K562 (cell line): ENCODE results near the gene PRRC2A. TPM values are rescaled to one million over a fixed set of nuclear protein-coding genes. Genes with fewer than 3 reads are reported as not detected.

Experiments
- CBX5 ChIP-seq: IDR thresholded peaks from 2 replicates; pipeline ENCODE4 v1.6.1; 2014; ENCODE audit warnings: low read depth, borderline replicate concordance
- EZH2 ChIP-seq: IDR thresholded peaks from 2 replicates; pipeline ENCODE4 v1.6.1; 2012; ENCODE audit warnings: low read depth, mild to moderate bottlenecking, inconsistent platforms, low read length, borderline replicate concordance
- FOSL1 ChIP-seq: fragments of 200-800 bp; sonication (Bioruptor generic); conservative IDR thresholded peaks from 2 replicates; pipeline ENCODE4 v1.6.1; 2016; ENCODE audit warnings: missing genetic modification characterization, missing compliant biosample characterization
- IRF2 ChIP-seq: sonication (generic); formaldehyde crosslinking; IDR thresholded peaks from 2 replicates; pipeline ENCODE4 v1.8.1; 2022; ENCODE audit warnings: mild to moderate bottlenecking, missing genetic modification reagents
- NCOR1 ChIP-seq: fragments of 450-650 bp; IDR thresholded peaks from 2 replicates; pipeline ENCODE4 v1.6.1; 2016; ENCODE audit warnings: mild to moderate bottlenecking, moderate library complexity
- NR4A1 ChIP-seq, 2 experiments: fragments of 250-450 bp in 1 of 2; fragments of 450-650 bp in 1 of 2; sonication (Bioruptor Pico) in 1 of 2; IDR thresholded peaks; 2 replicates each; pipeline versions ENCODE4 v1.4.0 to v1.6.1; 2016 to 2020; ENCODE audit warnings: mild to moderate bottlenecking in 2 of 2, missing compliant biosample characterization in 1 of 2, missing genetic modification characterization in 1 of 2, moderate library complexity in 1 of 2
- POLR2A ChIP-seq: fragments of 450-650 bp; conservative IDR thresholded peaks from 2 replicates; pipeline ENCODE4 v1.6.1; 2016
- PTRF ChIP-seq: fragments of 450-650 bp; IDR thresholded peaks from 2 replicates; pipeline ENCODE4 v1.6.1; 2016; ENCODE audit warnings: mild to moderate bottlenecking, missing genetic modification characterization, missing compliant biosample characterization
- THRAP3 ChIP-seq: fragments of 450-650 bp; IDR thresholded peaks from 2 replicates; pipeline ENCODE4 v1.6.1; 2016; ENCODE audit warnings: mild to moderate bottlenecking, inconsistent platforms, borderline replicate concordance
- U2AF1 ChIP-seq: fragments of 200-400 bp; formaldehyde crosslinking; optimal IDR thresholded peaks from 2 replicates; pipeline ENCODE3; 2017; ENCODE audit warnings: mild to moderate bottlenecking, low read depth, low read length, moderate library complexity
- ZHX1 ChIP-seq: fragments of 150-350 bp; conservative IDR thresholded peaks from 2 replicates; pipeline ENCODE4 v1.6.1; 2014; ENCODE audit warnings: low read length
- ZNF277 ChIP-seq: fragments of 250-450 bp; sonication (Bioruptor Pico); IDR thresholded peaks from 2 replicates; pipeline ENCODE4 v1.8.0; 2022; ENCODE audit warnings: inconsistent platforms, mild to moderate bottlenecking, moderate library complexity, borderline replicate concordance
- ZNF780A ChIP-seq: fragments of 250-450 bp; sonication (Bioruptor Pico); IDR thresholded peaks from 2 replicates; pipeline ENCODE4 v1.5.0; 2021; ENCODE audit warnings: mild to moderate bottlenecking
- polyA plus RNA-seq, 8 experiments: library from polyadenylated mRNA; depleted of rRNA in 4 of 8; stranded (reverse) in 5 of 8; unstranded in 3 of 8; fragments of >200 nt; fragmentation: Nextera tagmentation in 2 of 8; fragmentation: Illumina TruSeq in 1 of 8; extraction: Ambion mirVana in 2 of 8; extraction: Trizol in 1 of 8; gene quantifications; 2 replicates each; pipeline versions ENCODE4 v1.2.1 to v1.2.3, GENCODE V29; 2011 to 2014; ENCODE audit warnings: inconsistent platforms in 1 of 8, missing spikeins in 1 of 8
- total RNA-seq, 7 experiments: library from RNA; depleted of rRNA in 6 of 7; stranded (reverse); fragments of >200 nt in 6 of 7; fragmentation: Illumina TruSeq in 2 of 7; extraction: Trizol in 2 of 7; gene quantifications; 2 replicates each; pipeline versions ENCODE4 v1.2.1 to v1.2.3, GENCODE V29; 2011 to 2021; ENCODE audit warnings: low replicate concordance in 1 of 7
- TF ChIP-seq, protein P1 (sequence below): sonication (generic); formaldehyde crosslinking; IDR thresholded peaks from 2 replicates; pipeline ENCODE4 v1.8.0; 2022; ENCODE audit warnings: missing genetic modification reagents, mild to moderate bottlenecking, borderline replicate concordance
- TF ChIP-seq, protein P2 (sequence below), 2 experiments: fragments of 450-650 bp in 1 of 2; IDR thresholded peaks; 2 replicates each; pipeline ENCODE4 v1.6.1; 2011 to 2017; ENCODE audit warnings: low read depth in 2 of 2, antibody characterized with exemption in 1 of 2, borderline replicate concordance in 1 of 2, low read length in 1 of 2, mild to moderate bottlenecking in 1 of 2, mixed read lengths in 1 of 2; ENCODE audit not compliant: control insufficient read depth in 1 of 2
- TF ChIP-seq, protein P3 (sequence below): sonication (generic); formaldehyde crosslinking; IDR thresholded peaks from 2 replicates; pipeline ENCODE4 v1.8.1; 2023; ENCODE audit warnings: mild to moderate bottlenecking, missing genetic modification reagents, moderate library complexity

Gene PRRC2A
- total and polyA plus RNA-seq, 9 of the 15 experiments (the other 6 are each of a cell fraction or from before 2014, with no cell fraction given), result 1.0 to 332 (median 63.0) TPM

- TF ChIP-seq, protein P1, sequence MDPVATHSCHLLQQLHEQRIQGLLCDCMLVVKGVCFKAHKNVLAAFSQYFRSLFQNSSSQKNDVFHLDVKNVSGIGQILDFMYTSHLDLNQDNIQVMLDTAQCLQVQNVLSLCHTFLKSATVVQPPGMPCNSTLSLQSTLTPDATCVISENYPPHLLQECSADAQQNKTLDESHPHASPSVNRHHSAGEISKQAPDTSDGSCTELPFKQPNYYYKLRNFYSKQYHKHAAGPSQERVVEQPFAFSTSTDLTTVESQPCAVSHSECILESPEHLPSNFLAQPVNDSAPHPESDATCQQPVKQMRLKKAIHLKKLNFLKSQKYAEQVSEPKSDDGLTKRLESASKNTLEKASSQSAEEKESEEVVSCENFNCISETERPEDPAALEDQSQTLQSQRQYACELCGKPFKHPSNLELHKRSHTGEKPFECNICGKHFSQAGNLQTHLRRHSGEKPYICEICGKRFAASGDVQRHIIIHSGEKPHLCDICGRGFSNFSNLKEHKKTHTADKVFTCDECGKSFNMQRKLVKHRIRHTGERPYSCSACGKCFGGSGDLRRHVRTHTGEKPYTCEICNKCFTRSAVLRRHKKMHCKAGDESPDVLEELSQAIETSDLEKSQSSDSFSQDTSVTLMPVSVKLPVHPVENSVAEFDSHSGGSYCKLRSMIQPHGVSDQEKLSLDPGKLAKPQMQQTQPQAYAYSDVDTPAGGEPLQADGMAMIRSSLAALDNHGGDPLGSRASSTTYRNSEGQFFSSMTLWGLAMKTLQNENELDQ (CRISPR knock-in tag), result peak; percentile 96
- peak; percentile 18; the same call in 1 of the 2 replicates for TF ChIP-seq ZHX1
- no peak for TF ChIP-seq FOSL1 (tag)
- no peak for TF ChIP-seq IRF2 (CRISPR knock-in tag)
- no peak for TF ChIP-seq CBX5
- TF ChIP-seq, protein P2, sequence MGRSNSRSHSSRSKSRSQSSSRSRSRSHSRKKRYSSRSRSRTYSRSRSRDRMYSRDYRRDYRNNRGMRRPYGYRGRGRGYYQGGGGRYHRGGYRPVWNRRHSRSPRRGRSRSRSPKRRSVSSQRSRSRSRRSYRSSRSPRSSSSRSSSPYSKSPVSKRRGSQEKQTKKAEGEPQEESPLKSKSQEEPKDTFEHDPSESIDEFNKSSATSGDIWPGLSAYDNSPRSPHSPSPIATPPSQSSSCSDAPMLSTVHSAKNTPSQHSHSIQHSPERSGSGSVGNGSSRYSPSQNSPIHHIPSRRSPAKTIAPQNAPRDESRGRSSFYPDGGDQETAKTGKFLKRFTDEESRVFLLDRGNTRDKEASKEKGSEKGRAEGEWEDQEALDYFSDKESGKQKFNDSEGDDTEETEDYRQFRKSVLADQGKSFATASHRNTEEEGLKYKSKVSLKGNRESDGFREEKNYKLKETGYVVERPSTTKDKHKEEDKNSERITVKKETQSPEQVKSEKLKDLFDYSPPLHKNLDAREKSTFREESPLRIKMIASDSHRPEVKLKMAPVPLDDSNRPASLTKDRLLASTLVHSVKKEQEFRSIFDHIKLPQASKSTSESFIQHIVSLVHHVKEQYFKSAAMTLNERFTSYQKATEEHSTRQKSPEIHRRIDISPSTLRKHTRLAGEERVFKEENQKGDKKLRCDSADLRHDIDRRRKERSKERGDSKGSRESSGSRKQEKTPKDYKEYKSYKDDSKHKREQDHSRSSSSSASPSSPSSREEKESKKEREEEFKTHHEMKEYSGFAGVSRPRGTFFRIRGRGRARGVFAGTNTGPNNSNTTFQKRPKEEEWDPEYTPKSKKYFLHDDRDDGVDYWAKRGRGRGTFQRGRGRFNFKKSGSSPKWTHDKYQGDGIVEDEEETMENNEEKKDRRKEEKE (IDR thresholded peaks at IDR 0.05; ENCODE audit: borderline replicate concordance in 1 of 2, control insufficient read depth in 1 of 2, low read depth in 2 of 2, low read length in 1 of 2), result no peak
- TF ChIP-seq NCOR1, result no peak
- TF ChIP-seq ZNF277 (CRISPR knock-in tag), result no peak
- peak; percentile 28; the same call in 1 of the 2 replicates for TF ChIP-seq NR4A1 (CRISPR knock-in tag; IDR thresholded peaks at IDR 0.05)
- peak; percentile 67; the same call in 1 of the 2 replicates for TF ChIP-seq NR4A1 (tag; IDR thresholded peaks at IDR 0.05)
- no peak for TF ChIP-seq PTRF (tag)
- no peak for TF ChIP-seq ZNF780A
- no peak for TF ChIP-seq EZH2
- no peak for TF ChIP-seq THRAP3
- TF ChIP-seq U2AF1, result no peak
- TF ChIP-seq, protein P3, sequence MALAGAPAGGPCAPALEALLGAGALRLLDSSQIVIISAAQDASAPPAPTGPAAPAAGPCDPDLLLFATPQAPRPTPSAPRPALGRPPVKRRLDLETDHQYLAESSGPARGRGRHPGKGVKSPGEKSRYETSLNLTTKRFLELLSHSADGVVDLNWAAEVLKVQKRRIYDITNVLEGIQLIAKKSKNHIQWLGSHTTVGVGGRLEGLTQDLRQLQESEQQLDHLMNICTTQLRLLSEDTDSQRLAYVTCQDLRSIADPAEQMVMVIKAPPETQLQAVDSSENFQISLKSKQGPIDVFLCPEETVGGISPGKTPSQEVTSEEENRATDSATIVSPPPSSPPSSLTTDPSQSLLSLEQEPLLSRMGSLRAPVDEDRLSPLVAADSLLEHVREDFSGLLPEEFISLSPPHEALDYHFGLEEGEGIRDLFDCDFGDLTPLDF, result peak; percentile 100
- TF ChIP-seq POLR2A, result peak; percentile 97
Measured at GRCh38 chr6:31664790-31665500, 44.4 kb downstream of the PRRC2A start, which contains the start of gene GPANK1 (continued).
